Liver (tissue), 9 donors: ENCODE measurements around the gene B3GNT3. TPM values are rescaled to one million over a fixed set of nuclear protein-coding genes. Genes with fewer than 3 reads are reported as not detected.

ENCODE experiments used
- DNase-seq: peaks from one replicate; pipeline ENCODE4 v3.0.0-alpha.2; 2017; ENCODE audit warnings: low spot score
- H3K27ac ChIP-seq, 2 donors: one replicate each; pipeline ENCODE4 v1.7.0; 2013; ENCODE audit warnings: inconsistent platforms in 2 of 2, low read length in 2 of 2, control low read depth in 1 of 2, low read depth in 1 of 2, mild to moderate bottlenecking in 1 of 2
- H3K27me3 ChIP-seq, 4 donors: one replicate each; pipeline versions ENCODE4 v1.6.1 to v1.7.0; 2013; ENCODE audit warnings: low read length in 3 of 4, inconsistent platforms in 1 of 4, mild to moderate bottlenecking in 1 of 4, moderate library complexity in 1 of 4; ENCODE audit not compliant: control insufficient read depth in 4 of 4, insufficient read depth in 4 of 4
- H3K36me3 ChIP-seq, 4 donors: one replicate each; pipeline versions ENCODE4 v1.6.1 to v1.7.0; 2013; ENCODE audit warnings: low read length in 3 of 4, mild to moderate bottlenecking in 3 of 4, low read depth in 1 of 4, moderate library complexity in 1 of 4; ENCODE audit not compliant: control insufficient read depth in 4 of 4, insufficient read depth in 3 of 4
- H3K4me1 ChIP-seq, 4 donors: one replicate each; pipeline versions ENCODE4 v1.6.1 to v1.7.0; 2013; ENCODE audit warnings: low read length in 3 of 4, mild to moderate bottlenecking in 3 of 4, moderate library complexity in 1 of 4; ENCODE audit not compliant: control insufficient read depth in 4 of 4, insufficient read depth in 4 of 4
- H3K4me3 ChIP-seq, 3 donors: one replicate each; pipeline versions ENCODE4 v1.6.1 to v1.7.0; 2013; ENCODE audit warnings: low read length in 3 of 3, control low read depth in 1 of 3, low read depth in 1 of 3, mild to moderate bottlenecking in 1 of 3
- H3K9ac ChIP-seq, 2 donors: one replicate each; pipeline ENCODE4 v1.7.0; 2013; ENCODE audit warnings: low read length in 2 of 2, mild to moderate bottlenecking in 2 of 2, moderate library complexity in 2 of 2, control low read depth in 1 of 2, low read depth in 1 of 2
- H3K9me3 ChIP-seq, 4 donors: one replicate each; pipeline versions ENCODE4 v1.6.1 to v1.7.0; 2013; ENCODE audit warnings: low read length in 3 of 4; ENCODE audit not compliant: control insufficient read depth in 4 of 4
- ATF3 ChIP-seq: IDR thresholded peaks from 2 replicates; pipeline ENCODE4 v1.6.1; 2016; ENCODE audit warnings: antibody characterized with exemption
- CTCF ChIP-seq: fragments of 150-350 bp; IDR thresholded peaks from 2 replicates; pipeline ENCODE4 v1.5.1; 2017; ENCODE audit warnings: improper control_type of control experiment, low read depth, low read length; ENCODE audit not compliant: missing input control
- EGR1 ChIP-seq, 2 donors: IDR thresholded peaks; 2 replicates each; pipeline ENCODE4 v1.6.1; 2016 to 2018; ENCODE audit warnings: antibody characterized with exemption in 2 of 2, low read depth in 2 of 2
- FOXA1 ChIP-seq: IDR thresholded peaks from 2 replicates; pipeline ENCODE4 v1.6.1; 2016; ENCODE audit warnings: antibody characterized with exemption
- FOXA2 ChIP-seq: IDR thresholded peaks from 2 replicates; pipeline ENCODE4 v1.6.1; 2016; ENCODE audit warnings: antibody characterized with exemption
- GABPA ChIP-seq, 2 donors: IDR thresholded peaks in 1 of 2; conservative IDR thresholded peaks in 1 of 2; 2 replicates each; pipeline ENCODE4 v1.6.1; 2016; ENCODE audit warnings: antibody characterized with exemption in 2 of 2, mild to moderate bottlenecking in 1 of 2, moderate library complexity in 1 of 2
- HNF4A ChIP-seq, 2 donors: conservative IDR thresholded peaks; 2 replicates each; pipeline ENCODE4 v1.6.1; 2016; ENCODE audit warnings: antibody characterized with exemption in 2 of 2, mild to moderate bottlenecking in 2 of 2
- HNF4G ChIP-seq: IDR thresholded peaks from 2 replicates; pipeline ENCODE4 v1.6.1; 2016; ENCODE audit warnings: antibody characterized with exemption
- JUND ChIP-seq, 2 donors: IDR thresholded peaks; 2 replicates each; pipeline ENCODE4 v1.6.1; 2016; ENCODE audit warnings: antibody characterized with exemption in 2 of 2
- MAX ChIP-seq: IDR thresholded peaks from 2 replicates; pipeline ENCODE4 v1.6.1; 2016; ENCODE audit warnings: antibody characterized with exemption
- NR2F2 ChIP-seq: IDR thresholded peaks from 2 replicates; pipeline ENCODE4 v1.6.1; 2016; ENCODE audit warnings: antibody characterized with exemption
- RAD21 ChIP-seq, 2 donors: IDR thresholded peaks; 2 replicates each; pipeline ENCODE4 v1.6.1; 2016; ENCODE audit warnings: antibody characterized with exemption in 2 of 2, mild to moderate bottlenecking in 2 of 2
- REST ChIP-seq: IDR thresholded peaks from 2 replicates; pipeline ENCODE4 v1.6.1; 2016; ENCODE audit warnings: antibody characterized with exemption, mild to moderate bottlenecking
- RXRA ChIP-seq, 2 donors: IDR thresholded peaks; 2 replicates each; pipeline ENCODE4 v1.6.1; 2017 to 2018; ENCODE audit warnings: antibody characterized with exemption in 2 of 2, mild to moderate bottlenecking in 1 of 2
- SP1 ChIP-seq: IDR thresholded peaks from 2 replicates; pipeline ENCODE4 v1.6.1; 2018; ENCODE audit warnings: antibody characterized with exemption, mild to moderate bottlenecking
- TAF1 ChIP-seq: conservative IDR thresholded peaks from 2 replicates; pipeline ENCODE4 v1.6.1; 2016; ENCODE audit warnings: antibody characterized with exemption, mild to moderate bottlenecking
- YY1 ChIP-seq: IDR thresholded peaks from 2 replicates; pipeline ENCODE4 v1.6.1; 2016; ENCODE audit warnings: antibody characterized with exemption, mild to moderate bottlenecking
- ZBTB33 ChIP-seq: IDR thresholded peaks from 2 replicates; pipeline ENCODE4 v1.6.1; 2016; ENCODE audit warnings: antibody characterized with exemption
- WGBS: extraction: QIAGEN DNeasy Blood & Tissue Kit; methylation state at CpG from one replicate; pipeline ENCODE4 v1.1.7; 2013; 5-methylcytosine and 5-hydroxymethylcytosine counted together
- polyA plus RNA-seq, 2 donors: library from polyadenylated mRNA; stranded (reverse) in 1 of 2; unstranded in 1 of 2; fragments of 200-250 nt in 1 of 2; fragments of >200 nt in 1 of 2; fragmentation: Nextera tagmentation in 1 of 2; extraction: Ambion mirVana in 1 of 2; gene quantifications; one replicate each; pipeline versions ENCODE4 v1.2.1 to v1.2.3, GENCODE V29; 2013 to 2015
- total RNA-seq, 2 donors: library from RNA; depleted of rRNA; stranded (reverse); fragments of >200 nt; gene quantifications; one replicate each; pipeline ENCODE4 v1.2.3, GENCODE V29; 2014
- donor health status: healthy.
- donor health status: healthy.
- donor health status: healthy.
- donor health status: healthy.
- donor health status: healthy.

The B3GNT3 gene
- total and polyA plus RNA-seq, 4 donors, result 0.14 to 2.1 (median 1.1) TPM

GRCh38 chr19:17754634-17755442 is 40.1 kb upstream of the B3GNT3 start:
- WGBS, result 69% methylated on average over 5 of the region's 5 CpGs
- Histone ChIP-seq H3K9ac (no peak overlapping the region), H3K27ac (no peak overlapping the region), H3K4me3 (no peak overlapping the region), H3K36me3 (no peaks in the 10 kb centered on the region), H3K4me1 (peaks cover 0 to 4% (median 0%) of the 10 kb centered on the region in 4 donors), H3K27me3 (peaks cover 0 to 2% (median 0%) of the 10 kb centered on the region in 4 donors), H3K9me3 (no peaks in the 10 kb centered on the region)
- no peak for DNase-seq
- TF ChIP-seq YY1 (no peak), JUND (IDR thresholded peaks at IDR 0.05) (no peak), REST (no peak), TAF1 (no peak)

- 57% methylated on average over 1 of the region's 1 CpG for WGBS
- no peak overlapping the region for H3K9ac ChIP-seq
- H3K9me3 ChIP-seq, result no peaks in the 10 kb centered on the region
- TF ChIP-seq TAF1 (no peak), NR2F2 (no peak), ZBTB33 (no peak), CTCF (no peak), SP1 (no peak), EGR1 (IDR thresholded peaks at IDR 0.05; ENCODE audit: low read depth in 2 of 2) (no peak), HNF4G (no peak), RAD21 (IDR thresholded peaks at IDR 0.05) (no peak), REST (no peak), ATF3 (no peak), JUND (IDR thresholded peaks at IDR 0.05) (no peak), FOXA2 (no peak), FOXA1 (no peak), MAX (no peak), HNF4A (conservative IDR thresholded peaks at IDR 0.05) (no peak), YY1 (no peak), RXRA (IDR thresholded peaks at IDR 0.05) (no peak), GABPA (IDR thresholded peaks at IDR 0.05 in 1 of 2, conservative IDR thresholded peaks at IDR 0.05 in 1 of 2) (no peak)
- no peaks in the 10 kb centered on the region for H3K36me3 ChIP-seq
- peaks cover 0 to 2% (median 0%) of the 10 kb centered on the region in 4 donors for H3K27me3 ChIP-seq
- no peak overlapping the region for H3K27ac ChIP-seq
- no peak for DNase-seq
- peaks cover 0 to 4% (median 0%) of the 10 kb centered on the region in 4 donors for H3K4me1 ChIP-seq
- H3K4me3 ChIP-seq, result no peak overlapping the region
These were observed 39.5 kb upstream of the B3GNT3 start for GRCh38 chr19:17755443-17755890.
